Mesenchymal stem cell (in vitro differentiated cells and primary cell): ENCODE measurements around the gene AP2M1.
A peak's percentile ranks its signal among the peaks of the same experiment; 100 is the strongest.

Source experiments
- DNase-seq: peaks from one replicate; pipeline ENCODE4 v3.0.0-alpha.2; 2013
- H2AFZ ChIP-seq: one replicate; pipeline ENCODE4 v1.6.1; 2013; ENCODE audit warnings: low read depth, mild to moderate bottlenecking, control low read depth, inconsistent platforms, low read length, moderate library complexity
- H2AK5ac ChIP-seq: 2 replicates; pipeline ENCODE4 v1.6.1; 2013; ENCODE audit warnings: low read length, moderate library complexity, mild to moderate bottlenecking, inconsistent platforms; ENCODE audit not compliant: severe bottlenecking
- H2BK120ac ChIP-seq: one replicate; pipeline ENCODE4 v1.6.1; 2013; ENCODE audit warnings: low read depth, mild to moderate bottlenecking, inconsistent platforms, low read length, moderate library complexity
- H2BK12ac ChIP-seq, 2 experiments: one replicate each; pipeline ENCODE4 v1.6.1; 2013; ENCODE audit warnings: inconsistent platforms in 2 of 2, low read length in 2 of 2, mild to moderate bottlenecking in 2 of 2, moderate library complexity in 2 of 2, control low read depth in 1 of 2
- H2BK15ac ChIP-seq: one replicate; pipeline ENCODE4 v1.6.1; 2013; ENCODE audit warnings: mild to moderate bottlenecking, low read depth, inconsistent platforms; ENCODE audit not compliant: poor library complexity, severe bottlenecking
- H2BK5ac ChIP-seq: 2 replicates; pipeline ENCODE4 v1.6.1; 2013; ENCODE audit warnings: low read depth, mild to moderate bottlenecking, low read length, control low read depth, inconsistent platforms; ENCODE audit not compliant: poor library complexity, severe bottlenecking
- H3K14ac ChIP-seq, 2 experiments: one replicate each; pipeline ENCODE4 v1.6.1; 2013; ENCODE audit warnings: inconsistent platforms in 2 of 2, low read length in 2 of 2, control low read depth in 1 of 2, mild to moderate bottlenecking in 1 of 2, moderate library complexity in 1 of 2
- H3K18ac ChIP-seq, 2 experiments: one replicate each; pipeline ENCODE4 v1.6.1; 2013; ENCODE audit warnings: inconsistent platforms in 2 of 2, low read length in 2 of 2, control low read depth in 1 of 2, low read depth in 1 of 2, mild to moderate bottlenecking in 1 of 2
- H3K23ac ChIP-seq, 2 experiments: one replicate each; pipeline ENCODE4 v1.6.1; 2013; ENCODE audit warnings: inconsistent platforms in 2 of 2, low read length in 2 of 2, mild to moderate bottlenecking in 2 of 2, moderate library complexity in 2 of 2, control low read depth in 1 of 2
- H3K27ac ChIP-seq: 2 replicates; pipeline ENCODE4 v1.5.1; 2013; ENCODE audit warnings: mild to moderate bottlenecking, moderate library complexity, low read length, control low read depth, inconsistent platforms; ENCODE audit not compliant: poor library complexity, severe bottlenecking
- H3K27me3 ChIP-seq, 2 experiments: 2 replicates each; pipeline versions ENCODE4 v1.6.1 to v1.7.0; 2013; ENCODE audit warnings: low read length in 2 of 2, mild to moderate bottlenecking in 2 of 2, moderate library complexity in 2 of 2, control low read depth in 1 of 2, inconsistent platforms in 1 of 2; ENCODE audit not compliant: control insufficient read depth in 1 of 2, insufficient read depth in 1 of 2
- H3K36me3 ChIP-seq, 2 experiments: 2 replicates each; pipeline versions ENCODE4 v1.6.1 to v1.7.0; 2013; ENCODE audit warnings: low read length in 2 of 2, control low read depth in 1 of 2, inconsistent platforms in 1 of 2, low read depth in 1 of 2, mild to moderate bottlenecking in 1 of 2; ENCODE audit not compliant: insufficient read depth in 2 of 2, control insufficient read depth in 1 of 2
- H3K4ac ChIP-seq, 2 experiments: one replicate each; pipeline ENCODE4 v1.6.1; 2013; ENCODE audit warnings: inconsistent platforms in 2 of 2, low read length in 2 of 2, mild to moderate bottlenecking in 2 of 2, moderate library complexity in 2 of 2, control low read depth in 1 of 2, low read depth in 1 of 2
- H3K4me1 ChIP-seq: 2 replicates; pipeline ENCODE4 v1.6.1; 2013; ENCODE audit warnings: low read depth, low read length, control low read depth; ENCODE audit not compliant: control insufficient read depth, insufficient read depth
- H3K4me2 ChIP-seq: 2 replicates; pipeline ENCODE4 v1.6.1; 2013; ENCODE audit warnings: low read length, mild to moderate bottlenecking, inconsistent platforms; ENCODE audit not compliant: poor library complexity, severe bottlenecking
- H3K4me3 ChIP-seq, 2 experiments: 2 replicates each; pipeline versions ENCODE4 v1.5.1 to v1.7.0; 2013; ENCODE audit warnings: low read length in 2 of 2, mild to moderate bottlenecking in 2 of 2, control low read depth in 1 of 2, low read depth in 1 of 2; ENCODE audit not compliant: insufficient read depth in 1 of 2
- H3K79me1 ChIP-seq: replicated peaks from 2 replicates; pipeline ENCODE4 v1.6.1; 2013; ENCODE audit warnings: mild to moderate bottlenecking, control low read depth, low read length, inconsistent platforms; ENCODE audit not compliant: poor library complexity, severe bottlenecking
- H3K9ac ChIP-seq: 2 replicates; pipeline ENCODE4 v1.7.0; 2013; ENCODE audit warnings: mild to moderate bottlenecking, low read length, moderate library complexity
- H3K9me3 ChIP-seq: 2 replicates; pipeline ENCODE4 v1.7.0; 2013; ENCODE audit warnings: mild to moderate bottlenecking, low read length; ENCODE audit not compliant: control insufficient read depth
- H4K8ac ChIP-seq: one replicate; pipeline ENCODE4 v1.6.1; 2013; ENCODE audit warnings: inconsistent platforms, mild to moderate bottlenecking, low read length, moderate library complexity
- H4K91ac ChIP-seq: one replicate; pipeline ENCODE4 v1.6.1; 2013; ENCODE audit warnings: mild to moderate bottlenecking, low read length, inconsistent platforms
- WGBS: methylation state at CpG from one replicate; pipeline ENCODE4 v1.1.7; 2013; ENCODE audit warnings: mixed read lengths; 5-methylcytosine and 5-hydroxymethylcytosine counted together

The AP2M1 gene

GRCh38 chr3:184133840-184134745 is 40.6 kb upstream of the AP2M1 start:
- under 1% methylated on average over 35 of the region's 37 CpGs for WGBS

GRCh38 chr3:184134746-184135148 is 39.9 kb upstream of the AP2M1 start:
- Histone ChIP-seq H2AFZ (peak overlapping the region; percentile 89), H3K79me1 (peaks cover 11% of the 10 kb centered on the region), H2BK15ac (peak overlapping the region; percentile 60), H3K4me1 (no peaks in the 10 kb centered on the region), H2BK5ac (peak overlapping the region; percentile 77), H3K23ac (no peak overlapping the region), H2AK5ac (no peak overlapping the region), H3K9me3 (no peaks in the 10 kb centered on the region), H3K9ac (peak overlapping the region; percentile 96), H3K4me3 (peak overlapping the region; percentile 92 to 93), H3K4me2 (peak overlapping the region; percentile 98), H3K14ac (peak overlapping the region in 1 of 2 experiments; percentile 79), H3K27ac (peak overlapping the region; percentile 75), H3K4ac (peak overlapping the region; percentile 17 to 86), H4K91ac (peak overlapping the region; percentile 18), H2BK120ac (no peak overlapping the region), H2BK12ac (no peak overlapping the region), H4K8ac (peak overlapping the region; percentile 93), H3K27me3 (no peaks in the 10 kb centered on the region), H3K36me3 (peaks cover 8 to 11% of the 10 kb centered on the region in 2 experiments), H3K18ac (peak overlapping the region in 1 of 2 experiments; percentile 96)
- WGBS = under 1% methylated on average over 19 of the region's 21 CpGs
- no peak for DNase-seq

More at GRCh38 chr3:184133840-184134745, 40.6 kb upstream of the AP2M1 start:
- Histone ChIP-seq H3K4me1 (no peaks in the 10 kb centered on the region), H3K9me3 (no peaks in the 10 kb centered on the region), H4K8ac (no peak overlapping the region), H2AFZ (peak overlapping the region; percentile 60), H2AK5ac (no peak overlapping the region), H3K9ac (peak overlapping the region; percentile 96), H4K91ac (peak overlapping the region; percentile 7), H3K27me3 (no peaks in the 10 kb centered on the region), H2BK12ac (peak overlapping the region in 1 of 2 experiments; percentile 54), H3K36me3 (peaks cover 8 to 11% of the 10 kb centered on the region in 2 experiments), H2BK120ac (no peak overlapping the region), H3K27ac (peak overlapping the region; percentile 75), H2BK15ac (no peak overlapping the region), H3K79me1 (peaks cover 11% of the 10 kb centered on the region), H3K18ac (peak overlapping the region in 1 of 2 experiments; percentile 54), H3K4ac (peak overlapping the region in 1 of 2 experiments; percentile 32), H3K23ac (peak overlapping the region in 1 of 2 experiments; percentile 79), H3K14ac (no peak overlapping the region), H2BK5ac (no peak overlapping the region), H3K4me2 (peak overlapping the region; percentile 98), H3K4me3 (peak overlapping the region; percentile 54 to 92)
- peak; percentile 80 for DNase-seq

- under 1% methylated on average over 55 of the region's 56 CpGs for WGBS
- Histone ChIP-seq H2BK5ac (peak within 1 kb of the TSS; percentile 77), H3K18ac (peak within 1 kb of the TSS; percentile 87 to 96), H2BK12ac (peak within 1 kb of the TSS in 1 of 2 experiments; percentile 71), H2AFZ (peak within 1 kb of the TSS; percentile 89), H3K36me3 (peaks cover 10 to 16% of the 10 kb centered on the region in 2 experiments), H3K27ac (peak within 1 kb of the TSS; percentile 75), H3K4me2 (peak within 1 kb of the TSS; percentile 98), H2BK120ac (peak within 1 kb of the TSS; percentile 86), H3K23ac (peak within 1 kb of the TSS; percentile 16 to 79), H3K27me3 (no peaks in the 10 kb centered on the region), H3K4me3 (peak within 1 kb of the TSS; percentile 92 to 93), H2AK5ac (no peak within 1 kb of the TSS), H3K4me1 (no peaks in the 10 kb centered on the region), H4K8ac (peak within 1 kb of the TSS; percentile 93), H4K91ac (peak within 1 kb of the TSS; percentile 77), H2BK15ac (peak within 1 kb of the TSS; percentile 82), H3K14ac (peak within 1 kb of the TSS in 1 of 2 experiments; percentile 79), H3K9ac (peak within 1 kb of the TSS; percentile 96), H3K4ac (peak within 1 kb of the TSS; percentile 46 to 86), H3K79me1 (peaks cover 14% of the 10 kb centered on the region), H3K9me3 (no peaks in the 10 kb centered on the region)
- peak; percentile 94 for DNase-seq
Observed at GRCh38 chr3:184135149-184135910, 39.3 kb upstream of the AP2M1 start, which contains the start of gene EIF2B5. Gene EIF2B5 (plus strand): TSS chr3:184135358. CDS start chr3:184135386, 28 bp downstream.
